GM12878 (cell line): ENCODE measurements around the gene AMMECR1.

ENCODE experiments used
- BCL11A ChIP-seq: IDR thresholded peaks from 2 replicates; pipeline ENCODE4 v1.6.1; 2011; ENCODE audit warnings: low read depth, low read length
- CBFB ChIP-seq: IDR thresholded peaks from 2 replicates; pipeline ENCODE4 v1.6.1; 2016; ENCODE audit warnings: antibody characterized with exemption, low read depth
- CEBPB ChIP-seq, 2 experiments: fragments of 150-350 bp in 1 of 2; IDR thresholded peaks; 2 replicates each; pipeline ENCODE4 v1.6.1; 2012 to 2014; ENCODE audit warnings: low read depth in 2 of 2, low read length in 2 of 2, borderline replicate concordance in 1 of 2, inconsistent platforms in 1 of 2
- CHD2 ChIP-seq: IDR thresholded peaks from 2 replicates; pipeline ENCODE4 v1.6.1; 2011; ENCODE audit warnings: low read depth, low read length, improper control_type of control experiment, borderline replicate concordance
- EP300 ChIP-seq, 2 experiments: fragments of 150-350 bp in 1 of 2; IDR thresholded peaks; 2 replicates each; pipeline ENCODE4 v1.6.1; 2011 to 2012; ENCODE audit warnings: low read depth in 2 of 2, low read length in 2 of 2, borderline replicate concordance in 1 of 2, improper control_type of control experiment in 1 of 2, inconsistent platforms in 1 of 2; ENCODE audit not compliant: control insufficient read depth in 1 of 2
- MYC ChIP-seq: IDR thresholded peaks from 2 replicates; pipeline ENCODE4 v1.6.1; 2011; ENCODE audit warnings: mild to moderate bottlenecking, low read length, moderate library complexity, inconsistent platforms; ENCODE audit not compliant: insufficient read depth, insufficient replicate concordance, insufficient read length, severe bottlenecking
- NBN ChIP-seq: fragments of 450-650 bp; IDR thresholded peaks from 2 replicates; pipeline ENCODE4 v1.6.1; 2016
- POLR2A ChIP-seq: IDR thresholded peaks from 2 replicates; pipeline ENCODE4 v1.6.1; 2011; ENCODE audit warnings: low read depth, mild to moderate bottlenecking, low read length
- POLR2AphosphoS5 ChIP-seq: IDR thresholded peaks from 2 replicates; pipeline ENCODE4 v1.6.1; 2011; ENCODE audit warnings: mild to moderate bottlenecking, low read length, inconsistent platforms
- POU2F2 ChIP-seq: IDR thresholded peaks from 3 replicates; pipeline ENCODE4 v1.6.1; 2011; ENCODE audit warnings: low read depth, mild to moderate bottlenecking, low read length, borderline replicate concordance
- ZNF207 ChIP-seq: fragments of 450-650 bp; IDR thresholded peaks from 2 replicates; pipeline ENCODE4 v1.6.1; 2014; ENCODE audit warnings: antibody characterized with exemption, mild to moderate bottlenecking, borderline replicate concordance
- ZNF384 ChIP-seq: IDR thresholded peaks from 2 replicates; pipeline ENCODE4 v1.6.1; 2012; ENCODE audit warnings: low read depth, mild to moderate bottlenecking, low read length, improper control_type of control experiment, borderline replicate concordance
- TF ChIP-seq, protein P1 (sequence below), 3 experiments: IDR thresholded peaks in 2 of 3; conservative IDR thresholded peaks in 1 of 3; 2 replicates each; pipeline ENCODE4 v1.5.1; 2011; ENCODE audit warnings: low read depth in 3 of 3, low read length in 3 of 3, mild to moderate bottlenecking in 3 of 3, control low read depth in 2 of 3, moderate library complexity in 2 of 3, inconsistent platforms in 1 of 3, mixed read lengths in 1 of 3; ENCODE audit not compliant: control insufficient read depth in 2 of 3, insufficient read depth in 1 of 3; ENCODE audit errors: extremely low read depth in 1 of 3

DNA sequence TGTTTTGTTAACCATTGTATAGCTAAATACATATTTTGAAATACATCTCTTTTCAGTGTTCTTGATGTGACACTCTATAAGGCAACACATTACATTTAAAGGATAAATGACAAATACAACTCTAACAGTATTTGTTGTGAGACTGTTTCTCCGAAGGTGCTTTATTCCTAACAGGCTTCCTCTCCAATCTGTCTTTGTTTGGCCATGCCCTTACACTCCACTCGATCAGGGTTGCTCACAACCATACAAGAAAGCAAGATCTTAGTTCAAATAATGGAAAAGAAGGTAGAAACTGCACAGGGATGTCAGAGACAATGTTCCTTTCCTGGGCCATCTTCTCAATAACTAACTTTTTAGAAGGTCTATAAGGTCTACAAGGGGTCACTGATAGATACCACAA, 36.5 kb downstream of the AMMECR1 start:
- TF ChIP-seq EP300 (IDR thresholded peaks at IDR 0.05; ENCODE audit: borderline replicate concordance in 1 of 2, control insufficient read depth in 1 of 2, low read depth in 2 of 2, low read length in 2 of 2) (no peak), POU2F2 (no peak), POLR2AphosphoS5 (no peak), CHD2 (no peak), MYC (no peak), ZNF384 (no peak), ZNF207 (no peak), POLR2A (no peak), CBFB (no peak), BCL11A (no peak), NBN (no peak), CEBPB (IDR thresholded peaks at IDR 0.05; ENCODE audit: borderline replicate concordance in 1 of 2, low read depth in 2 of 2, low read length in 2 of 2) (no peak)
- TF ChIP-seq, protein P1, sequence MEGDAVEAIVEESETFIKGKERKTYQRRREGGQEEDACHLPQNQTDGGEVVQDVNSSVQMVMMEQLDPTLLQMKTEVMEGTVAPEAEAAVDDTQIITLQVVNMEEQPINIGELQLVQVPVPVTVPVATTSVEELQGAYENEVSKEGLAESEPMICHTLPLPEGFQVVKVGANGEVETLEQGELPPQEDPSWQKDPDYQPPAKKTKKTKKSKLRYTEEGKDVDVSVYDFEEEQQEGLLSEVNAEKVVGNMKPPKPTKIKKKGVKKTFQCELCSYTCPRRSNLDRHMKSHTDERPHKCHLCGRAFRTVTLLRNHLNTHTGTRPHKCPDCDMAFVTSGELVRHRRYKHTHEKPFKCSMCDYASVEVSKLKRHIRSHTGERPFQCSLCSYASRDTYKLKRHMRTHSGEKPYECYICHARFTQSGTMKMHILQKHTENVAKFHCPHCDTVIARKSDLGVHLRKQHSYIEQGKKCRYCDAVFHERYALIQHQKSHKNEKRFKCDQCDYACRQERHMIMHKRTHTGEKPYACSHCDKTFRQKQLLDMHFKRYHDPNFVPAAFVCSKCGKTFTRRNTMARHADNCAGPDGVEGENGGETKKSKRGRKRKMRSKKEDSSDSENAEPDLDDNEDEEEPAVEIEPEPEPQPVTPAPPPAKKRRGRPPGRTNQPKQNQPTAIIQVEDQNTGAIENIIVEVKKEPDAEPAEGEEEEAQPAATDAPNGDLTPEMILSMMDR (IDR thresholded peaks at IDR 0.05 in 2 of 3, conservative IDR thresholded peaks at IDR 0.05 in 1 of 3; ENCODE audit: control insufficient read depth in 2 of 3, extremely low read depth in 1 of 3, insufficient read depth in 1 of 3, low read depth in 3 of 3, low read length in 3 of 3) = no peak
